DND-41 (cell line): Measurements from ENCODE around the gene THSD7B.

ENCODE experiments used
- ATAC-seq: fragments of 200-7000 bp; cut with Tn5 transposase; 3 replicates; pipeline ENCODE4 v1.9.1; 2021; ENCODE audit warnings: low read depth; ENCODE audit not compliant: insufficient read depth
- DNase-seq: peaks from one replicate; pipeline ENCODE4 v3.0.0-alpha.2; 2020
- H2AFZ ChIP-seq: 2 replicates; pipeline ENCODE4 v1.6.0; 2012; ENCODE audit warnings: low read depth, low read length
- H3K27ac ChIP-seq: 2 replicates; pipeline ENCODE4 v1.5.1; 2012; ENCODE audit warnings: low read length, inconsistent platforms
- H3K27me3 ChIP-seq: fragments of 200-600 bp; sonication (generic); 2 replicates; pipeline ENCODE4 v1.6.0; 2012; ENCODE audit warnings: low read length, mild to moderate bottlenecking, inconsistent platforms; ENCODE audit not compliant: insufficient read depth, poor library complexity
- H3K36me3 ChIP-seq: 2 replicates; pipeline ENCODE4 v1.5.1; 2012; ENCODE audit warnings: low read length, inconsistent platforms; ENCODE audit not compliant: insufficient read depth
- H3K4me1 ChIP-seq: 2 replicates; pipeline ENCODE4 v1.5.1; 2012; ENCODE audit warnings: mild to moderate bottlenecking, low read length; ENCODE audit not compliant: insufficient read depth
- H3K4me2 ChIP-seq: 2 replicates; pipeline ENCODE4 v1.6.0; 2012; ENCODE audit warnings: mild to moderate bottlenecking, moderate library complexity, low read length, inconsistent platforms; ENCODE audit not compliant: insufficient read depth
- H3K4me3 ChIP-seq, 2 experiments: fragments of 200-600 bp in 1 of 2; shearing (Covaris generic) in 1 of 2; 2 replicates each; pipeline ENCODE4 v1.5.1; 2012 to 2016; ENCODE audit warnings: inconsistent platforms in 2 of 2, low read length in 2 of 2, mild to moderate bottlenecking in 2 of 2, low read depth in 1 of 2, moderate library complexity in 1 of 2
- H3K79me2 ChIP-seq: 2 replicates; pipeline ENCODE4 v1.6.0; 2012; ENCODE audit warnings: low read length, inconsistent platforms; ENCODE audit not compliant: insufficient read depth
- H3K9ac ChIP-seq: 2 replicates; pipeline ENCODE4 v1.6.0; 2012; ENCODE audit warnings: low read depth, mild to moderate bottlenecking, inconsistent platforms, low read length, moderate library complexity
- H3K9me3 ChIP-seq: 2 replicates; pipeline ENCODE4 v1.5.1; 2012; ENCODE audit warnings: low read length, moderate library complexity, mild to moderate bottlenecking, inconsistent platforms; ENCODE audit not compliant: insufficient read depth, severe bottlenecking
- H4K20me1 ChIP-seq: 2 replicates; pipeline ENCODE4 v1.6.0; 2012; ENCODE audit warnings: low read length; ENCODE audit not compliant: insufficient read depth
- EZH2 ChIP-seq: IDR thresholded peaks from 3 replicates; pipeline ENCODE4 v1.6.1; 2012; ENCODE audit warnings: borderline replicate concordance, low read depth, mild to moderate bottlenecking, moderate library complexity, low read length, inconsistent platforms; ENCODE audit not compliant: severe bottlenecking
- TF ChIP-seq, protein P1 (sequence below): IDR thresholded peaks from 2 replicates; pipeline ENCODE4 v1.5.1; 2012; ENCODE audit warnings: borderline replicate concordance, low read length, moderate library complexity, mild to moderate bottlenecking; ENCODE audit not compliant: poor library complexity, severe bottlenecking; ENCODE audit errors: extremely low read depth

Gene THSD7B

DNA sequence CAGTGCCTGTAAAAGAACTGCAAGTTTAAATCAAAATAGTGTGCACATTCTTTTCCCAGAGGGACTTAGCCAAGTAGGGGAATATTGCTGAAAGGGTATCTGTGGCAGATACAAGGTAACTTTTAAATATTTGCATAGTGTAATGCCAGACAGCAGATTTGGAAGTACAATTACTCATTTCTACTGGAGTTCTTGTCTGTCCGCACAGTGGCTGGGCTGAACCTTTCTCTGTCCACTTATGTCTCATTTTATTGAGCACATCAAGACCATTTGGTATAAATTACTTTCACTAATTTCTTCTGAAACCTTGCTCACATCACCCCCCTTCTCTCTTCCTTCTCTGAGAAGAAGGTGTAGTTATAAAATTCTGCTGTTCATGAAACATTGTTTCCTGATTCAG, 271.3 kb downstream of the THSD7B start:
- Histone ChIP-seq H3K4me2 (no peak overlapping the region), H3K9me3 (no peaks in the 10 kb centered on the region), H3K4me3 (no peak overlapping the region), H3K9ac (no peak overlapping the region), H3K27ac (no peak overlapping the region), H3K79me2 (no peaks in the 10 kb centered on the region), H3K36me3 (no peaks in the 10 kb centered on the region), H4K20me1 (no peaks in the 10 kb centered on the region), H3K27me3 (no peaks in the 10 kb centered on the region), H2AFZ (no peak overlapping the region), H3K4me1 (no peaks in the 10 kb centered on the region)
- TF ChIP-seq, protein P1, sequence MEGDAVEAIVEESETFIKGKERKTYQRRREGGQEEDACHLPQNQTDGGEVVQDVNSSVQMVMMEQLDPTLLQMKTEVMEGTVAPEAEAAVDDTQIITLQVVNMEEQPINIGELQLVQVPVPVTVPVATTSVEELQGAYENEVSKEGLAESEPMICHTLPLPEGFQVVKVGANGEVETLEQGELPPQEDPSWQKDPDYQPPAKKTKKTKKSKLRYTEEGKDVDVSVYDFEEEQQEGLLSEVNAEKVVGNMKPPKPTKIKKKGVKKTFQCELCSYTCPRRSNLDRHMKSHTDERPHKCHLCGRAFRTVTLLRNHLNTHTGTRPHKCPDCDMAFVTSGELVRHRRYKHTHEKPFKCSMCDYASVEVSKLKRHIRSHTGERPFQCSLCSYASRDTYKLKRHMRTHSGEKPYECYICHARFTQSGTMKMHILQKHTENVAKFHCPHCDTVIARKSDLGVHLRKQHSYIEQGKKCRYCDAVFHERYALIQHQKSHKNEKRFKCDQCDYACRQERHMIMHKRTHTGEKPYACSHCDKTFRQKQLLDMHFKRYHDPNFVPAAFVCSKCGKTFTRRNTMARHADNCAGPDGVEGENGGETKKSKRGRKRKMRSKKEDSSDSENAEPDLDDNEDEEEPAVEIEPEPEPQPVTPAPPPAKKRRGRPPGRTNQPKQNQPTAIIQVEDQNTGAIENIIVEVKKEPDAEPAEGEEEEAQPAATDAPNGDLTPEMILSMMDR = no peak
- TF ChIP-seq EZH2 = no peak
- ATAC-seq (no peak), DNase-seq (no peak)

DNA sequence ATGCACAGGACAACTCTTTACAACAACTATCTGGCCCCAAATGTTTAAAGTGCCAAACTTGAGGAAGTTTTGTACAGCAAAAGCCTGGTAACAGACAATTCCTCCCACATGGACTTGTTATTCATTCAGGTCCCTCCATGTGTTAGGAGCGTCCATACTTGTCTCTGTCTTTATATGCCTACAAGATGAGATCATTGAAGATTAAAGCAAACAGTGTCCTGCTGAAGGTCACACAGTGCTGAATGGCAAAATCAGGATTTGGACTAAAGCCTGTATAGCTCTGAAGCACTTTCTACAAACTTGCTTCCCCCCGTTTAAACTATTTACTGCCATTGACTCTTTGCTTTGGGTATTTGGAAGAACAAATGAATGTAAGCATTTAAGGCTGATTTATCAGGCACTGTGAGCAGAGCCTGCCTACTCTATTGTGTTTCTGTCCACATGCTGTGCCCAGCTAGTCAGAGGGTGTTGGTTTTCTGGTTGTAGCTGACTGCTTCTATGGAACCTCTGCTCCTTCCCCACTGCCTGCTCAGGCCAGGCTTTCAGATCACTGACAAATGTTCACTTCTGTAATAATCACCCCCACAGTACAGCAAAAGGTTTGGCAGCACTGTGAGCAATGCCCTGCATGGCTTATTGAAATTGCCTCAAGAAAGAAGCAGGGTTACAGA, 274.3 kb downstream of the THSD7B start:
- no peaks in the 10 kb centered on the region for H3K9me3 ChIP-seq
- no peak for DNase-seq
- H3K27me3 ChIP-seq = peaks cover 4% of the 10 kb centered on the region
- no peaks in the 10 kb centered on the region for H4K20me1 ChIP-seq
- H3K27ac ChIP-seq = no peak overlapping the region
- ATAC-seq = no peak
- no peak overlapping the region for H3K9ac ChIP-seq
- H3K4me2 ChIP-seq = no peak overlapping the region
- no peak for TF ChIP-seq EZH2
- TF ChIP-seq, protein P1 = no peak
- H3K79me2 ChIP-seq = no peaks in the 10 kb centered on the region
- H3K4me3 ChIP-seq = no peak overlapping the region
- H2AFZ ChIP-seq = no peak overlapping the region
- no peaks in the 10 kb centered on the region for H3K36me3 ChIP-seq
- H3K4me1 ChIP-seq = no peaks in the 10 kb centered on the region

DNA sequence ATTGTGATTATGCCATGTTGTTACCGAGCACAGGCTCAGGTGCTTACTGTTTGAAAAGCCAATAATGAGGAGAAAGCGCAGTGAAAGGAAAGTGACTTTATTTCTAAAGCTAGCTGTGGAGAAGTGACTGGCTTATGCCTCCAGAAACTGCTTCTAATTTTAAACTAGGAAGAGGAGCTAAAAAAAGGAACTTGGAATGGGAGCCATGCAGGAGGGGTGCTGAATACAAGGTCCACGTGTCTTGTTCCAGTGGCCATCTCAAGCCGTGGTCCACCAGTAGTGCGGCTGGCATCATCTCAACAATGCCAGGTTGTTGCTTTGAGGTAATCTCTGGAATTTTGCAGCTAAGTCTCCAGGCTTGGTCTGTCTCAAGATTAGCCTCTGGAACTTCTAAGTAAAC, 282.0 kb downstream of the THSD7B start:
- DNase-seq (no peak), ATAC-seq (no peak)
- H3K27ac ChIP-seq = no peak overlapping the region
- no peaks in the 10 kb centered on the region for H3K4me1 ChIP-seq
- H4K20me1 ChIP-seq = no peaks in the 10 kb centered on the region
- H2AFZ ChIP-seq = no peak overlapping the region
- no peaks in the 10 kb centered on the region for H3K9me3 ChIP-seq
- H3K4me3 ChIP-seq = no peak overlapping the region
- H3K27me3 ChIP-seq = peaks cover 4% of the 10 kb centered on the region
- no peak overlapping the region for H3K9ac ChIP-seq
- no peaks in the 10 kb centered on the region for H3K79me2 ChIP-seq
- no peaks in the 10 kb centered on the region for H3K36me3 ChIP-seq
- no peak for TF ChIP-seq EZH2
- TF ChIP-seq, protein P1 = no peak
- no peak overlapping the region for H3K4me2 ChIP-seq
